Cardiac muscle cell (in vitro differentiated cells and primary cell): ENCODE results near the gene KLHL33. TPM values are rescaled to one million over a fixed set of nuclear protein-coding genes. Genes with fewer than 3 reads are reported as not detected.

Experiments used
- DNase-seq, 2 donors: peaks; one replicate each; pipeline versions ENCODE4 v3.0.0 to v3.0.0-alpha.2; 2010 to 2017; ENCODE audit warnings: low read depth in 1 of 2, low spot score in 1 of 2
- H3K27ac ChIP-seq: fragments of 200-600 bp; sonication (generic); 2 replicates; pipeline ENCODE4 v1.5.1; 2016
- H3K27me3 ChIP-seq: fragments of 200-600 bp; sonication (generic); 2 replicates; pipeline ENCODE4 v1.6.0; 2016; ENCODE audit warnings: control low read depth
- H3K36me3 ChIP-seq: fragments of 200-600 bp; sonication (generic); 2 replicates; pipeline ENCODE4 v1.5.1; 2016; ENCODE audit warnings: control low read depth
- H3K4me1 ChIP-seq: fragments of 200-600 bp; sonication (generic); 2 replicates; pipeline ENCODE4 v1.8.1; 2017; ENCODE audit warnings: low read depth, mild to moderate bottlenecking, mixed run types
- H3K4me3 ChIP-seq: fragments of 200-600 bp; sonication (generic); 2 replicates; pipeline ENCODE4 v1.5.1; 2016; ENCODE audit warnings: mild to moderate bottlenecking
- H3K9me3 ChIP-seq: fragments of 200-600 bp; sonication (generic); 2 replicates; pipeline ENCODE4 v1.5.1; 2017; ENCODE audit warnings: low read depth, mild to moderate bottlenecking, control low read depth
- CTCF ChIP-seq: IDR thresholded peaks from 2 replicates; pipeline ENCODE4 v1.5.1; 2012; ENCODE audit warnings: low read depth, mild to moderate bottlenecking, low read length
- polyA plus RNA-seq: library from polyadenylated mRNA; unstranded; fragments of >200 nt; fragmentation: Nextera tagmentation; extraction: Ambion mirVana; gene quantifications from 2 replicates; pipeline ENCODE4 v1.2.1, GENCODE V29; 2016
- total RNA-seq: library from RNA; depleted of rRNA; stranded (reverse); fragments of >200 nt; gene quantifications from 2 replicates; pipeline ENCODE4 v1.2.3, GENCODE V29; 2016

KLHL33 gene
- total and polyA plus RNA-seq, 2 experiments from 2014 or later, result not detected

- Histone ChIP-seq H3K4me1 (no peaks in the 10 kb centered on the region), H3K9me3 (no peaks in the 10 kb centered on the region), H3K27me3 (no peaks in the 10 kb centered on the region), H3K27ac (no peak overlapping the region), H3K4me3 (no peak overlapping the region), H3K36me3 (peaks cover 23% of the 10 kb centered on the region)
- no peak for DNase-seq
- no peak for TF ChIP-seq CTCF
Measured at GRCh38 chr14:20409226-20409625, 26.7 kb downstream of the KLHL33 start.

GRCh38 chr14:20403521-20403920, 32.4 kb downstream of the KLHL33 start:
- TF ChIP-seq CTCF, result no peak
- Histone ChIP-seq H3K4me1 (no peaks in the 10 kb centered on the region), H3K27me3 (no peaks in the 10 kb centered on the region), H3K9me3 (no peaks in the 10 kb centered on the region), H3K4me3 (no peak overlapping the region), H3K27ac (no peak overlapping the region), H3K36me3 (peaks cover 30% of the 10 kb centered on the region)
- no peak for DNase-seq

- DNase-seq, result no peak
- no peaks in the 10 kb centered on the region for H3K4me1 ChIP-seq
- no peaks in the 10 kb centered on the region for H3K27me3 ChIP-seq
- no peaks in the 10 kb centered on the region for H3K9me3 ChIP-seq
- peaks cover 17% of the 10 kb centered on the region for H3K36me3 ChIP-seq
- TF ChIP-seq CTCF, result no peak
- no peak overlapping the region for H3K27ac ChIP-seq
- no peak overlapping the region for H3K4me3 ChIP-seq
Measured at GRCh38 chr14:20400965-20401593, 34.9 kb downstream of the KLHL33 start.

- Histone ChIP-seq H3K4me3 (no peak overlapping the region), H3K27me3 (no peaks in the 10 kb centered on the region), H3K9me3 (no peaks in the 10 kb centered on the region), H3K27ac (no peak overlapping the region), H3K36me3 (peaks cover 20% of the 10 kb centered on the region), H3K4me1 (no peaks in the 10 kb centered on the region)
- no peak for DNase-seq
- TF ChIP-seq CTCF, result no peak
Measured at GRCh38 chr14:20400589-20400964, 35.4 kb downstream of the KLHL33 start.

- H3K4me3 ChIP-seq, result no peak overlapping the region
- TF ChIP-seq CTCF, result no peak
- H3K4me1 ChIP-seq, result no peaks in the 10 kb centered on the region
- no peak overlapping the region for H3K27ac ChIP-seq
- H3K36me3 ChIP-seq, result peaks cover 14% of the 10 kb centered on the region
- H3K27me3 ChIP-seq, result no peaks in the 10 kb centered on the region
- no peak for DNase-seq
- H3K9me3 ChIP-seq, result no peaks in the 10 kb centered on the region
Measured at GRCh38 chr14:20397511-20397910, 38.5 kb downstream of the KLHL33 start.
